Suprapubic skin (tissue), 4 donors: ENCODE results near the gene ELN.

Experiments used
- POLR2A ChIP-seq, 2 donors: fragments of 450-650 bp; IDR thresholded peaks; one replicate each; pipeline ENCODE4 v1.6.1; 2017; ENCODE audit warnings: antibody characterized with exemption in 2 of 2, mild to moderate bottlenecking in 2 of 2, moderate library complexity in 2 of 2
- POLR2AphosphoS5 ChIP-seq, 3 donors: sonication (generic); formaldehyde crosslinking; IDR thresholded peaks; one replicate each; pipeline ENCODE4 v1.6.1; 2017; ENCODE audit warnings: antibody characterized with exemption in 3 of 3
- TF ChIP-seq, protein P1 (sequence below), 2 donors: fragments of 200-600 bp in 1 of 2; fragments of 450-650 bp in 1 of 2; sonication (generic) in 1 of 2; IDR thresholded peaks; one replicate each; pipeline ENCODE4 v1.5.1; 2016 to 2019; ENCODE audit warnings: antibody characterized with exemption in 2 of 2, mild to moderate bottlenecking in 1 of 2, moderate library complexity in 1 of 2

DNA sequence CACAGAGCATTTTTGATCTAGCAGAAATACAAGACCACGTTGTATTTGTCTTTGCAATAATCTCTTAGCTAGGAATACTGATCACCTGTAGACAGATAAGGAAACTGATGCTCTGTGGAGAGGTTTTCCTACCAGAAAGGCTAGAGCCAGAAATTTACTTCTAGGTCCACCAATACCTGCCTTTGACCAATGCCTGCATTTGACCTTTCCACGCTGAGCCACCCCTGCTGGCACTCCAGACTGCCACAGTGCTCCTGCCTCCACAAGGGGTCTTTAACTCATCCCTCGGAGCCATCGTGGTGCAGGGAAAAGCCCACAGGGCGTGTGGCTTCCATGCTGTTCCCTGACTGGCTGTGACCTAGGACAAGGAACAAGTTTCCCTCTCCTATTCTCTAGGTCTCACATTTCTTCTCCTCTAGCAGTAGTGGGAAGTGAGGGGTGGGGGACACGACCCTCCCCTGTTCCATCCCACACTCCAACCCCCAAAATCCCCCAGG, 1.5 kb upstream of the ELN start:
- TF ChIP-seq, protein P1, sequence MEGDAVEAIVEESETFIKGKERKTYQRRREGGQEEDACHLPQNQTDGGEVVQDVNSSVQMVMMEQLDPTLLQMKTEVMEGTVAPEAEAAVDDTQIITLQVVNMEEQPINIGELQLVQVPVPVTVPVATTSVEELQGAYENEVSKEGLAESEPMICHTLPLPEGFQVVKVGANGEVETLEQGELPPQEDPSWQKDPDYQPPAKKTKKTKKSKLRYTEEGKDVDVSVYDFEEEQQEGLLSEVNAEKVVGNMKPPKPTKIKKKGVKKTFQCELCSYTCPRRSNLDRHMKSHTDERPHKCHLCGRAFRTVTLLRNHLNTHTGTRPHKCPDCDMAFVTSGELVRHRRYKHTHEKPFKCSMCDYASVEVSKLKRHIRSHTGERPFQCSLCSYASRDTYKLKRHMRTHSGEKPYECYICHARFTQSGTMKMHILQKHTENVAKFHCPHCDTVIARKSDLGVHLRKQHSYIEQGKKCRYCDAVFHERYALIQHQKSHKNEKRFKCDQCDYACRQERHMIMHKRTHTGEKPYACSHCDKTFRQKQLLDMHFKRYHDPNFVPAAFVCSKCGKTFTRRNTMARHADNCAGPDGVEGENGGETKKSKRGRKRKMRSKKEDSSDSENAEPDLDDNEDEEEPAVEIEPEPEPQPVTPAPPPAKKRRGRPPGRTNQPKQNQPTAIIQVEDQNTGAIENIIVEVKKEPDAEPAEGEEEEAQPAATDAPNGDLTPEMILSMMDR (IDR thresholded peaks at IDR 0.05): no peak
- no peak for TF ChIP-seq POLR2AphosphoS5 (IDR thresholded peaks at IDR 0.05)
- no peak for TF ChIP-seq POLR2A (IDR thresholded peaks at IDR 0.05)
